Panc1 (cell line): ENCODE results near the gene RORC. TPM values are rescaled to one million over a fixed set of nuclear protein-coding genes. Genes with fewer than 3 reads are reported as not detected.

Experiments used
- ATAC-seq: fragments of 200-7000 bp; cut with Tn5 transposase; 2 replicates; pipeline ENCODE4 v1.9.1; 2020; ENCODE audit warnings: mild to moderate bottlenecking, moderate library complexity
- BruUV-seq: library from RNA; stranded (reverse); fragments of 400-500 nt; replicated peaks from 2 replicates; lab custom pipeline; 2021; lab: Mats Ljungman, UMichigan
- CTCF ChIA-PET: fragments of 300-600 bp; sonication (Branson Sonifier 250); formaldehyde crosslinking; loops from one replicate; lab custom pipeline; 2022; ENCODE audit warnings: antibody characterized with exemption; lab: Charles Lee
- POLR2A ChIA-PET: fragments of 300-600 bp; sonication (Branson Sonifier 250); formaldehyde crosslinking; loops from one replicate; lab custom pipeline; 2022; ENCODE audit warnings: antibody characterized with exemption; lab: Charles Lee
- DNase-seq: peaks from one replicate; pipeline ENCODE4 v3.0.0-alpha.2; 2010; ENCODE audit warnings: low read depth, low spot score
- H3K27ac ChIP-seq: 2 replicates; pipeline ENCODE4 v1.5.1; 2011; ENCODE audit warnings: mild to moderate bottlenecking, low read length, inconsistent platforms
- H3K27me3 ChIP-seq: fragments of 200-500 bp; sonication (Bioruptor generic); 2 replicates; pipeline ENCODE4 v1.6.0; 2014; ENCODE audit warnings: low read length, inconsistent platforms; ENCODE audit not compliant: control insufficient read depth, insufficient read depth
- H3K36me3 ChIP-seq: fragments of 200-500 bp; sonication (Bioruptor generic); 2 replicates; pipeline ENCODE4 v1.5.1; 2014; ENCODE audit warnings: inconsistent platforms, mild to moderate bottlenecking, low read length, moderate library complexity; ENCODE audit not compliant: control insufficient read depth, insufficient read depth
- H3K4me1 ChIP-seq: 2 replicates; pipeline ENCODE4 v1.5.1; 2011; ENCODE audit warnings: inconsistent platforms, mild to moderate bottlenecking, low read length, moderate library complexity; ENCODE audit not compliant: control insufficient read depth, insufficient read depth
- H3K4me3 ChIP-seq, 2 experiments: 2 replicates each; pipeline ENCODE4 v1.5.1; 2011 to 2012; ENCODE audit warnings: low read depth in 2 of 2, low read length in 2 of 2, mild to moderate bottlenecking in 2 of 2, inconsistent platforms in 1 of 2, moderate library complexity in 1 of 2
- H3K9me3 ChIP-seq: fragments of 200-500 bp; sonication (Bioruptor generic); 2 replicates; pipeline ENCODE4 v1.5.1; 2014; ENCODE audit warnings: low read depth, mild to moderate bottlenecking, inconsistent platforms, low read length, moderate library complexity; ENCODE audit not compliant: control insufficient read depth, insufficient read depth
- POLR2AphosphoS5 ChIP-seq: IDR thresholded peaks from 2 replicates; pipeline ENCODE4 v1.6.1; 2012; ENCODE audit warnings: mild to moderate bottlenecking, low read depth, low read length, moderate library complexity
- SIN3A ChIP-seq: IDR thresholded peaks from 2 replicates; pipeline ENCODE4 v1.6.1; 2012; ENCODE audit warnings: low read depth, mild to moderate bottlenecking, low read length, moderate library complexity, borderline replicate concordance; ENCODE audit not compliant: insufficient read depth
- TCF7L2 ChIP-seq: IDR thresholded peaks from 2 replicates; pipeline ENCODE4 v1.6.1; 2011; ENCODE audit warnings: mild to moderate bottlenecking, low read depth, low read length, inconsistent platforms
- in situ Hi-C: cut with HindIII; loops from 2 replicates; pipeline ENCODE4 v1.10.0; 2016; ENCODE audit warnings: low sequenced_read_pairs, low pct_unique_long_range_greater_than_20kb
- intact Hi-C: fragments of 100-400 bp; cut with micrococcal nuclease; formaldehyde crosslinking; loops from one replicate; pipeline ENCODE4 v1.10.0; 2022; ENCODE audit not compliant: unreplicated experiment
- total RNA-seq: library from RNA; stranded (reverse); gene quantifications from one replicate; pipeline ENCODE4 v1.2.1, GENCODE V29; 2021; ENCODE audit not compliant: unreplicated experiment
- TF ChIP-seq, protein P1 (sequence below), 2 experiments: IDR thresholded peaks; 2 replicates each; pipeline ENCODE4 v1.6.1; 2011 to 2012; ENCODE audit warnings: low read depth in 2 of 2, control low read depth in 1 of 2, low read length in 1 of 2, mild to moderate bottlenecking in 1 of 2, moderate library complexity in 1 of 2; ENCODE audit not compliant: insufficient read depth in 1 of 2
- TF ChIP-seq, protein P2 (sequence below): fragments of 450-650 bp; IDR thresholded peaks from 2 replicates; pipeline ENCODE4 v1.5.1; 2017; ENCODE audit warnings: mild to moderate bottlenecking

The RORC gene
- total RNA-seq, 1 experiment from 2014 or later: not detected

DNA sequence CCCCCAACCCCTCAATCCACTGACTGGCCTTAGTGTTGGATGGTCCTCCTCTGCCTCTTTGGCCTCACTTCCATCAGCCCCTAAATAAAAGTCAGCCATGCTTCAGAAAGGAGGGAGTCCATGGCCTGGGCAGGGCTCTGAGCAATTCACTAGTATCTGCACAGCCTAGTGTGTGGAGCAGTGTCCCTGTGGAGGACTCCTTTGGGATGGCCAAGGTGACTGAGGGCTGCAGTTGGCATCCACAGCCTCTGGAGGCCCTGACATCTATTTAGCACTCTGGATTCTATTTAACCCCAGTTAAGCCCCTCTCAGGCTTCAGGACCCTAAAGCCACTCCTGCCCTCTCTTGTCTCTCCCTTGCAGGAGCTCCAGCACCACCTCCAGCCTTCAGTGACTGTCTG is 18.3 kb upstream of the RORC start:
- DNase-seq: no peak
- no TSS peak for BruUV-seq
- Histone ChIP-seq H3K27me3 (no peaks in the 10 kb centered on the region), H3K4me3 (no peak overlapping the region), H3K4me1 (no peaks in the 10 kb centered on the region), H3K9me3 (no peaks in the 10 kb centered on the region), H3K27ac (no peak overlapping the region), H3K36me3 (no peaks in the 10 kb centered on the region)
- TF ChIP-seq, protein P1, sequence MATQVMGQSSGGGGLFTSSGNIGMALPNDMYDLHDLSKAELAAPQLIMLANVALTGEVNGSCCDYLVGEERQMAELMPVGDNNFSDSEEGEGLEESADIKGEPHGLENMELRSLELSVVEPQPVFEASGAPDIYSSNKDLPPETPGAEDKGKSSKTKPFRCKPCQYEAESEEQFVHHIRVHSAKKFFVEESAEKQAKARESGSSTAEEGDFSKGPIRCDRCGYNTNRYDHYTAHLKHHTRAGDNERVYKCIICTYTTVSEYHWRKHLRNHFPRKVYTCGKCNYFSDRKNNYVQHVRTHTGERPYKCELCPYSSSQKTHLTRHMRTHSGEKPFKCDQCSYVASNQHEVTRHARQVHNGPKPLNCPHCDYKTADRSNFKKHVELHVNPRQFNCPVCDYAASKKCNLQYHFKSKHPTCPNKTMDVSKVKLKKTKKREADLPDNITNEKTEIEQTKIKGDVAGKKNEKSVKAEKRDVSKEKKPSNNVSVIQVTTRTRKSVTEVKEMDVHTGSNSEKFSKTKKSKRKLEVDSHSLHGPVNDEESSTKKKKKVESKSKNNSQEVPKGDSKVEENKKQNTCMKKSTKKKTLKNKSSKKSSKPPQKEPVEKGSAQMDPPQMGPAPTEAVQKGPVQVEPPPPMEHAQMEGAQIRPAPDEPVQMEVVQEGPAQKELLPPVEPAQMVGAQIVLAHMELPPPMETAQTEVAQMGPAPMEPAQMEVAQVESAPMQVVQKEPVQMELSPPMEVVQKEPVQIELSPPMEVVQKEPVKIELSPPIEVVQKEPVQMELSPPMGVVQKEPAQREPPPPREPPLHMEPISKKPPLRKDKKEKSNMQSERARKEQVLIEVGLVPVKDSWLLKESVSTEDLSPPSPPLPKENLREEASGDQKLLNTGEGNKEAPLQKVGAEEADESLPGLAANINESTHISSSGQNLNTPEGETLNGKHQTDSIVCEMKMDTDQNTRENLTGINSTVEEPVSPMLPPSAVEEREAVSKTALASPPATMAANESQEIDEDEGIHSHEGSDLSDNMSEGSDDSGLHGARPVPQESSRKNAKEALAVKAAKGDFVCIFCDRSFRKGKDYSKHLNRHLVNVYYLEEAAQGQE (IDR thresholded peaks at IDR 0.05; ENCODE audit: insufficient read depth in 1 of 2, low read depth in 2 of 2, low read length in 1 of 2): no peak
- no peak for TF ChIP-seq POLR2AphosphoS5
- TF ChIP-seq TCF7L2: no peak
- TF ChIP-seq, protein P2, sequence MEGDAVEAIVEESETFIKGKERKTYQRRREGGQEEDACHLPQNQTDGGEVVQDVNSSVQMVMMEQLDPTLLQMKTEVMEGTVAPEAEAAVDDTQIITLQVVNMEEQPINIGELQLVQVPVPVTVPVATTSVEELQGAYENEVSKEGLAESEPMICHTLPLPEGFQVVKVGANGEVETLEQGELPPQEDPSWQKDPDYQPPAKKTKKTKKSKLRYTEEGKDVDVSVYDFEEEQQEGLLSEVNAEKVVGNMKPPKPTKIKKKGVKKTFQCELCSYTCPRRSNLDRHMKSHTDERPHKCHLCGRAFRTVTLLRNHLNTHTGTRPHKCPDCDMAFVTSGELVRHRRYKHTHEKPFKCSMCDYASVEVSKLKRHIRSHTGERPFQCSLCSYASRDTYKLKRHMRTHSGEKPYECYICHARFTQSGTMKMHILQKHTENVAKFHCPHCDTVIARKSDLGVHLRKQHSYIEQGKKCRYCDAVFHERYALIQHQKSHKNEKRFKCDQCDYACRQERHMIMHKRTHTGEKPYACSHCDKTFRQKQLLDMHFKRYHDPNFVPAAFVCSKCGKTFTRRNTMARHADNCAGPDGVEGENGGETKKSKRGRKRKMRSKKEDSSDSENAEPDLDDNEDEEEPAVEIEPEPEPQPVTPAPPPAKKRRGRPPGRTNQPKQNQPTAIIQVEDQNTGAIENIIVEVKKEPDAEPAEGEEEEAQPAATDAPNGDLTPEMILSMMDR: no peak
- TF ChIP-seq SIN3A: no peak
- ChIA-PET CTCF (no interaction called here), POLR2A (no interaction called here)
- in situ Hi-C loops: no loop called here
- ATAC-seq: no peak
- intact Hi-C loops: no loop called here

DNA sequence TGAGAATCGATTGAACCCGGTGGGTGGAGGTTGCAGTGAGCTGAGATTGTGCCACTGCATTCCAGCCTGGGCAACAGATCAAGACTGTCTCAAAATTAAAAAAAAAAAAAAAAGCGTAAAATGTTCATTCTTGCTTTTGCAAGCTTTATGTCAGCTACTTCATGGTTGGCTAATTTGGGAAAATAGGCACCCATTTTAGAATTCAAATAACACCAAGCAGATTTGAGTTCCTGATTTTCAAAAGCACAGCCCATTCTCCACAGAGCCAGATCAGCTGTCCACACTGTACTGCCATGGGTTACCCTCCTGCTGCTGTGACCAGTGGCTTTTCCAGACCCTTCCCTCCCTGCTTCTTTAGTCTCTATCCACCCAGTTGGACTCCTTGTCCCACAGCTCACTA is 17.5 kb upstream of the RORC start:
- Histone ChIP-seq H3K9me3 (no peaks in the 10 kb centered on the region), H3K36me3 (no peaks in the 10 kb centered on the region), H3K27me3 (no peaks in the 10 kb centered on the region), H3K4me1 (no peaks in the 10 kb centered on the region), H3K27ac (no peak overlapping the region), H3K4me3 (no peak overlapping the region)
- POLR2A ChIA-PET: interaction anchor here (0.6 kb wide), 1 partner anchor 96 kb away, joined by 3 read pairs; no protein-coding TSS in a partner anchor
- intact Hi-C loops (no loop called here), in situ Hi-C loops (no loop called here)
- TF ChIP-seq TCF7L2 (no peak), POLR2AphosphoS5 (no peak), SIN3A (no peak)
- TF ChIP-seq, protein P1 (IDR thresholded peaks at IDR 0.05; ENCODE audit: insufficient read depth in 1 of 2, low read depth in 2 of 2, low read length in 1 of 2): no peak
- TF ChIP-seq, protein P2: no peak
- no peak for DNase-seq
- ATAC-seq: no peak
- no TSS peak for BruUV-seq
- CTCF ChIA-PET: no interaction called here
